GM21737 (cell line): Measurements from ENCODE around the gene IFRD1.
"Not testable (repeated sequence)": the region's sequence is repeated elsewhere in the genome, so short reads cannot be mapped to it uniquely, and the experiment has no call there.

Experiments
- ATAC-seq: cut with Tn5 transposase; IDR thresholded peaks from one replicate; pipeline ENCODE4 v1.9.1; 2021; ENCODE audit warnings: mild to moderate bottlenecking, moderate library complexity; ENCODE audit not compliant: unreplicated experiment

The IFRD1 gene

GRCh38 chr7:112512451-112513210 lies 62.4 kb downstream of the IFRD1 start:
- no peak for ATAC-seq

- no peak for ATAC-seq
These were observed 65.7 kb downstream of the IFRD1 start for GRCh38 chr7:112515989-112516388.

- ATAC-seq: not testable (repeated sequence)
These were observed 66.2 kb downstream of the IFRD1 start for GRCh38 chr7:112516418-112516817.

GRCh38 chr7:112517487-112517886 lies 67.2 kb downstream of the IFRD1 start:
- no peak for ATAC-seq

GRCh38 chr7:112520787-112521186 lies 70.5 kb downstream of the IFRD1 start:
- ATAC-seq: no peak

- no peak for ATAC-seq
These were observed 71.7 kb downstream of the IFRD1 start for GRCh38 chr7:112521942-112522341.

GRCh38 chr7:112523871-112524270 lies 73.6 kb downstream of the IFRD1 start:
- no peak for ATAC-seq
